ENCODE results near the gene ASIC1.

DNA sequence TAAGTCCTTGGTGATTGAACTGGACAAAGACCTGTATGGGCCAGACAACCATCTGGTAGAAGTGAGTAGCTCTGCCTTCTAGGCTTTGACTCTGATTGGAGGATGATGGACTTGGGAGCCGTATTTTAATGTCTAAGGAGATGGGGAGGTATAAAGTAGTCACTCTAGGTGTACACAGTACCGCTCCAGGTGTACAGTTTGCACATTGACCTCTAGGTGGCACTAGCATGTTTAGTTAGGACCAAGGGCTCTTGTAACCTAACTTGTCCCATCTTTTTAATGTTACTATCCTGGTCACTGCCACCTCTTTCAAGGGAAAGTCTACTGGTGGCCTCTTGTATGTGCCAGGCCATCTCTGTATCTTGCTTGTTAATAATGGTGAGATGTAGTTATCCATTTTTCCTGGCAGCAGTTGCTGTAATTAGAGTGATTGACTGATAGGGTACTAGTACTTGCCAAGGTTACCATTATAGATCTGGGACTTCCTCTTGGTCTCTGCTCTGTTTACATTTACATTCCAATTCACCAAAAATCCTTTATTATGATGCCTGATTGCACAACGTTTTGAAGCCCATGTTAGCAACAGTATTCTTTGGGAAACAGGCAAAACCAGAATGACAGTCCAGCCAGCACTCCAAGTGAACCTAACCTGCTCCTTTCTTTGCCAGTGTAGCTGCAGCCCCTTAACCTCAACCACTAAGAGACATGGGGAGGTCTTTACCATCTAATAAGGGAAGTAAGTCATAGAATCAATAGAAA, 31.4 kb downstream of the ASIC1 start:
- TF ChIP-seq, protein P1, sequence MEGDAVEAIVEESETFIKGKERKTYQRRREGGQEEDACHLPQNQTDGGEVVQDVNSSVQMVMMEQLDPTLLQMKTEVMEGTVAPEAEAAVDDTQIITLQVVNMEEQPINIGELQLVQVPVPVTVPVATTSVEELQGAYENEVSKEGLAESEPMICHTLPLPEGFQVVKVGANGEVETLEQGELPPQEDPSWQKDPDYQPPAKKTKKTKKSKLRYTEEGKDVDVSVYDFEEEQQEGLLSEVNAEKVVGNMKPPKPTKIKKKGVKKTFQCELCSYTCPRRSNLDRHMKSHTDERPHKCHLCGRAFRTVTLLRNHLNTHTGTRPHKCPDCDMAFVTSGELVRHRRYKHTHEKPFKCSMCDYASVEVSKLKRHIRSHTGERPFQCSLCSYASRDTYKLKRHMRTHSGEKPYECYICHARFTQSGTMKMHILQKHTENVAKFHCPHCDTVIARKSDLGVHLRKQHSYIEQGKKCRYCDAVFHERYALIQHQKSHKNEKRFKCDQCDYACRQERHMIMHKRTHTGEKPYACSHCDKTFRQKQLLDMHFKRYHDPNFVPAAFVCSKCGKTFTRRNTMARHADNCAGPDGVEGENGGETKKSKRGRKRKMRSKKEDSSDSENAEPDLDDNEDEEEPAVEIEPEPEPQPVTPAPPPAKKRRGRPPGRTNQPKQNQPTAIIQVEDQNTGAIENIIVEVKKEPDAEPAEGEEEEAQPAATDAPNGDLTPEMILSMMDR (conservative IDR thresholded peaks at IDR 0.05; ENCODE audit: low read length), result peak; percentile 95
- TF ChIP-seq EZH2phosphoT487 (IDR thresholded peaks at IDR 0.05; ENCODE audit: borderline replicate concordance), result no peak
